ENCODE results near the gene RFFL.

The RFFL gene

GRCh38 chr17:35052241-35052610 lies 11.3 kb downstream of the RFFL start:
- ChIA-PET CTCF (no interaction called here), POLR2A (no interaction called here)
- no peak for TF ChIP-seq CTCF (IDR thresholded peaks at IDR 0.05; ENCODE audit: control extremely low read depth, extremely low read depth, low read depth, missing control alignments)
- DNase-seq (ENCODE audit: extremely low spot score), result no peak

- ChIA-PET CTCF (no interaction called here), POLR2A (no interaction called here)
- TF ChIP-seq CTCF (IDR thresholded peaks at IDR 0.05; ENCODE audit: control extremely low read depth, extremely low read depth, low read depth, missing control alignments), result no peak
- DNase-seq (ENCODE audit: extremely low spot score), result no peak
Observed at GRCh38 chr17:35051579-35052240, 11.8 kb downstream of the RFFL start.

GRCh38 chr17:35051183-35051578 lies 12.3 kb downstream of the RFFL start:
- ChIA-PET CTCF (interaction anchor here (2.2 kb wide), 1 partner anchor 10 kb away, joined by 5 read pairs; no protein-coding TSS in a partner anchor), POLR2A (interaction anchor here (0.5 kb wide), 1 partner anchor 12 kb away, joined by 6 read pairs; the partner anchor contains the start of gene RFFL)
- DNase-seq (ENCODE audit: extremely low spot score), result peak; percentile 52
- no peak for TF ChIP-seq CTCF (IDR thresholded peaks at IDR 0.05; ENCODE audit: control extremely low read depth, extremely low read depth, low read depth, missing control alignments)

GRCh38 chr17:35050170-35050569 lies 13.3 kb downstream of the RFFL start:
- CTCF ChIA-PET, result interaction anchor here (1.0 to 2.4 kb wide), 3 partner anchors 11 to 39 kb away, joined by 3 to 9 read pairs (median 5); no protein-coding TSS in a partner anchor
- no peak for DNase-seq (ENCODE audit: extremely low spot score)
- no peak for TF ChIP-seq CTCF (IDR thresholded peaks at IDR 0.05; ENCODE audit: control extremely low read depth, extremely low read depth, low read depth, missing control alignments)
- POLR2A ChIA-PET, result no interaction called here

- ChIA-PET POLR2A (no interaction called here), CTCF (interaction anchor here (0.8 to 2.4 kb wide), 4 partner anchors 12 to 41 kb away, joined by 3 to 9 read pairs (median 5); no protein-coding TSS in a partner anchor)
- no peak for DNase-seq (ENCODE audit: extremely low spot score)
- no peak for TF ChIP-seq CTCF (IDR thresholded peaks at IDR 0.05; ENCODE audit: control extremely low read depth, extremely low read depth, low read depth, missing control alignments)
Observed at GRCh38 chr17:35048685-35049379, 14.7 kb downstream of the RFFL start.

- CTCF ChIA-PET, result interaction anchor here (0.8 to 1.9 kb wide), 8 partner anchors 10 to 43 kb away, joined by 3 to 10 read pairs (median 4); partner anchors contain the start of gene RFFL
- peak; percentile 62 for DNase-seq (ENCODE audit: extremely low spot score)
- TF ChIP-seq CTCF (IDR thresholded peaks at IDR 0.05; ENCODE audit: control extremely low read depth, extremely low read depth, low read depth, missing control alignments), result no peak
- POLR2A ChIA-PET, result interaction anchor here (1.0 kb wide), 1 partner anchor 16 kb away, joined by 3 read pairs; the partner anchor contains the start of gene RFFL
Observed at GRCh38 chr17:35046740-35047283, 16.7 kb downstream of the RFFL start.
